Glomerular visceral epithelial cell (primary cell): ENCODE results near the gene ETNK2.
"Not testable (repeated sequence)": the region's sequence is repeated elsewhere in the genome, so short reads cannot be mapped to it uniquely, and the experiment has no call there.

Experiments used
- DNase-seq: peaks from one replicate; pipeline ENCODE4 v3.0.0-alpha.2; 2016; ENCODE audit errors: extremely low spot score

The ETNK2 gene

DNA sequence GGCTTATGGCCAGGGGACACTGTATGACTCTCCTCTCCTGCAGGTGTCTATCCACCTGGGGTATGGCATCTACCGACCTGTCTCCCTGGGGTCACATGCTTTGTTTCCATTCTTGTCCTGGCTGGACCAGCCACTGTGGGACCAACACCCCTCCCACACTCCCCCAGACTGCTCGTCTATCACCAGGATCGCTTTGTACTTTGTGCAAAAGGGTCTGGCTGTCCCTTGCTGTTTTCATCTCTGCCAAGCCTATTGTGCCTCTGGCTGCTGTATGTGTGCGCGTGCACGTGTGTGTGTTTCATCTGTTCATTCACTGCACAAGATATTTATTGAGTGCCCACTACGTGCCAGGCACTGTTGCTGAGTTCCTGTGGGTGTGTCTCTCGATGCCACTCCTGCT is 25.5 kb downstream of the ETNK2 start:
- DNase-seq = no peak

DNA sequence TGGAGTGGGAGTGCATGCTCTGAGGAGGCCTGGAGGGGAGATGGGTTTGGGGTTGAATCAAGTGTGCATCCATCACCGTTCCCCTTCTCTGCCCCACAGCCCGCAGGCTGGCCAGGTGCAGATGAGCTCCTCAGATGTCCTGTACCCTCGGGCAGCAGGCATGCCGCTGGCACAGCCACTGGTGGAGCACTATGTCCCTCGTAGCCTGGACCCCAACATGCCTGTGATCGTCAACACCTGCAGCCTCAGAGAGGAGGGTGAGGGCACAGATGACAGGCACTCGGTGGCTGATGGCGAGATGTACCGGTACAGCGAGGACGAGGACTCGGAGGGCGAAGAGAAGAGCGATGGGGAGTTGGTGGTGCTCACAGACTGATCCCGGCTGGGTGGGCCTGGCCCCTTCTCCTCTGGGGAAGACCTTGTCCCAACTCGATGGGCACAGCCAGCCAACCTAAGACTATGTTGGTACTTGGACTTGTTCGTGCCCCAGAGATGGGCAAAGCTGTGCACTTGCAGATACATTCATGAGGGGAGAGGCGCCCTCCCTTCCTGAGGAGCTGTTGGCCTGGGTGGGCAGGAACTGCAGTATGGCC is 26.0 kb downstream of the ETNK2 start:
- DNase-seq = no peak

DNA sequence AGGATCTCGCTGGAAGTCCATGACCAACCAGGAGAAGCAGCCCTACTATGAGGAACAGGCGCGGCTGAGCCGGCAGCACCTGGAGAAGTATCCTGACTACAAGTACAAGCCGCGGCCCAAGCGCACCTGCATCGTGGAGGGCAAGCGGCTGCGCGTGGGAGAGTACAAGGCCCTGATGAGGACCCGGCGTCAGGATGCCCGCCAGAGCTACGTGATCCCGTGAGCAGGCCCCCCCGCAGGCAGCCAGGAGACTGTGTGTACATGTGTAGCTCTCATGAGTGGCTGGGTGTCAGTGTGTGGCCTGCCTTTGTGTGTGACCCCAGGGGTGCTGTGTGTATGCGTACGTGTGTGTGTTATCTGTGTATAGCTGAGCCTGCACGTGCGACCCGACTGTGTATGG is 27.2 kb downstream of the ETNK2 start:
- DNase-seq = no peak

DNA sequence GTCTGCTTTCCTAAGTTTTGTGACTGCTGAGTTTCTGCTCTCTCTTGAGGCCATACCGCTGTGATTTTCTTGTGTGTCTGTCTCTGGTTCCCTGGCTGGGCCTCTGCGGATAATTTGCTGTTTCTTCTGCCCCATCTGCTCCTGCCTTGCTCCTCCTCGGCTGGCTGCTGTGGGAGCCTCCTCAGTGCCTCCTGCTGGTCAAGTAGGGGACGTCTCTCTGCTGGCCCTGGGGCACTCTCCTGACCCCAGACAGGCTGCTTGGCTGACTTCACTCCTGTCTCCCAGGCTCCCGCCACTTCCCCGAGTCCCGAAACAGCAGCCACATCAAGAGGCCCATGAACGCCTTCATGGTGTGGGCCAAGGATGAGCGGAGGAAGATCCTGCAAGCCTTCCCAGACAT is 28.5 kb downstream of the ETNK2 start:
- DNase-seq = no peak

DNA sequence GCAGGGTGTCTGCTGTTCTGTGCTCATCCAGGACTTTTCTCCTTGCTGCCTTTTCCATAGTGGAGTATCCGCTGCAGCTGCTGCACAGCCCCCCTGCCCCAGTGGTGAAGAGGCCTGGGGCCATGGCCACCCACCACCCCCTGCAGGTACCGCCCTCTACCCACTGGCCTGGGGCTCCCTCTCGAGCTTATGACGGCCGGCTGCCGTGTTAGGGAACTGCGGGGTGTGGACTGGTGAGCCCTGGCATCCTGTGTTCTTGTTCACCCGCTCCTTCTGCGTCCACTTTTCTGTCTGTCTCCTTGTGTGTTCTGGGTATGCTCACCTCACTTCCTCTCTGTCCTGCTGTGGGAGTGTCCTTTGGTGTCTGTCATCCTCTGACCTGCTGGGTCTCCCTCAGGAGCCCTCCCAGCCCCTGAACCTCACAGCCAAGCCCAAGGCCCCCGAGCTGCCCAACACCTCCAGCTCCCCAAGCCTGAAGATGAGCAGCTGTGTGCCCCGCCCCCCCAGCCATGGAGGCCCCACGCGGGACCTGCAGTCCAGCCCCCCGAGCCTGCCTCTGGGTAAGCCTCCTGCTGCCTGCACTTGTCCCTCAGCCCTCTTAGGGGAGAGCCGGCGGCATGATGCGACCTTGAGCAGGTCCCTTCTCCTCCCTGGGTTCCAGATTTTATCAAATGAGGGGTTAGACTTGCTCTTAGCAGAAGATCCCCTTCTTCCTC is 29.8 kb downstream of the ETNK2 start:
- DNase-seq = no peak

DNA sequence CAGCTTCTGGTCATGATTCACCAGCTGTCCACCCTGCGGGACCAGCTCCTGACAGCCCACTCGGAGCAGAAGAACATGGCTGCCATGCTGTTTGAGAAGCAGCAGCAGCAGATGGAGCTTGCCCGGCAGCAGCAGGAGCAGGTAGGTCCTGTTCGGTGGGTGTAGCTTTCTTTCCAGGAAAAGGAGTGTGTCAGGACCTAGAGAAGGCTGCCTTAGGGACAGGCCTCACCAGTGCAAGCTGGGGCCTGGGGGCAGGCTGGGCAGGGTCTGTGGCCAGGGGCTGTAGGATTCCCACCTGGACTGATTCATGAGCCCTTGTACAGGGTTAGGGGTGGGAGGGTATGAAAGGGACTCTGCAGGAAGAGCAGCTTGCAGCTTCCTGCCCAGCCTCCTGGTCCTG is 35.3 kb downstream of the ETNK2 start:
- DNase-seq = no peak

DNA sequence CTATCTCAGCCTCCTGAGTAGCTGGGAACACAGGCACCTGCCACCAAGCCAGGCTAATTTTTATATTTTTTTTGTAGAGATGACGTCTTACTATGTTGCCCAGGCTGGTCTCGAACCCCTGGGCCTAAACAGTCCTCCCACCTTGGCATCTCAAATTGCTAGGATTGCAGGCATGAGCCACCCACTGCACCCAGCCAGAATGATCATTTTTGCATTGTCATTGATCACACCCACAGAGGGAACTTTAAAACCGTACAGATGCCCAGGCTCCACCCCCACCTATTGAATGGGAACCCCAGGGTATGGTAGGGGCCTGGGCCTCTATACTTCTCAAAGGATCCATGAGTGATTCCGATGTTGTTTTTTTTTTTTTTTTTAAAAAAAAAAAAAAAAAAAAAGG is 36.7 kb downstream of the ETNK2 start:
- DNase-seq = no peak

DNA sequence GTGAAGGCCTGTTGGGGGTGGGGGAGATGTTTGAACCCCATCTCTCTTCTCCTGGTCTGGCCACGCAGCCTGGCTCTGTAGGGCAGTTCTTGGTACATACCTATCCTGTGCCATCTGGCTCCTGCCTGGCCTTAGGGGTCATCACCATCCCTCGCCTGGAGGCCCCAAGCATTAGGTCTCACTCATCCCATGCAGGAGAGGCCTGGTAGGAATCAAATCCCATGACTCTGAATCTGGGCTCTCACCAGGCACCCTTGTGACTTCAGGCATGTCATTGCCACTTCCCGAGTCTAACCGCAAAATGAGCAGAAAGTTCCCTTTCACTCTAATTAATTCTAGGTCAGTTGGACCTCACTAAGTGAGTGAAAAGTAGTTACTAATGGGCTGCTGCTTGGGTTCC is 37.2 kb downstream of the ETNK2 start:
- DNase-seq = no peak

DNA sequence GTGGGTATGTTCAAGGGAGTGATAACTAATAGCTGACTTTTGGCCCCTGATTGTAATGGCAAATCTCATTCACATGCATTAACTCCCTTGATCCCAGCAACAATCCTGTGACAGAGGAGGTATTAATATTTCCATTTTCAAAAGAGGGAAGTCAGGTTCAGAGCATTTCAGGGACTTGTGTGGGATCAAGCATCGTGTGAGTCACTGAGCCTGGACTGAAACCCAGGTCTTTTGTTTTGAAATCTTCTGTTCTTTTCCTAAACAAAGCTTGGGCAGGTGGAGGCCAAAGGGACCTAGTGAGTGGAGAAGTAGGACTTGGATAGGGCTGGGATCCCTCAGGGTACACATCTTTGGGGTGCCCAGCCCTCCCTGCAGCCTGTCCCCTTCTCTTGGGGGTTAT is 37.9 kb downstream of the ETNK2 start:
- DNase-seq = no peak

DNA sequence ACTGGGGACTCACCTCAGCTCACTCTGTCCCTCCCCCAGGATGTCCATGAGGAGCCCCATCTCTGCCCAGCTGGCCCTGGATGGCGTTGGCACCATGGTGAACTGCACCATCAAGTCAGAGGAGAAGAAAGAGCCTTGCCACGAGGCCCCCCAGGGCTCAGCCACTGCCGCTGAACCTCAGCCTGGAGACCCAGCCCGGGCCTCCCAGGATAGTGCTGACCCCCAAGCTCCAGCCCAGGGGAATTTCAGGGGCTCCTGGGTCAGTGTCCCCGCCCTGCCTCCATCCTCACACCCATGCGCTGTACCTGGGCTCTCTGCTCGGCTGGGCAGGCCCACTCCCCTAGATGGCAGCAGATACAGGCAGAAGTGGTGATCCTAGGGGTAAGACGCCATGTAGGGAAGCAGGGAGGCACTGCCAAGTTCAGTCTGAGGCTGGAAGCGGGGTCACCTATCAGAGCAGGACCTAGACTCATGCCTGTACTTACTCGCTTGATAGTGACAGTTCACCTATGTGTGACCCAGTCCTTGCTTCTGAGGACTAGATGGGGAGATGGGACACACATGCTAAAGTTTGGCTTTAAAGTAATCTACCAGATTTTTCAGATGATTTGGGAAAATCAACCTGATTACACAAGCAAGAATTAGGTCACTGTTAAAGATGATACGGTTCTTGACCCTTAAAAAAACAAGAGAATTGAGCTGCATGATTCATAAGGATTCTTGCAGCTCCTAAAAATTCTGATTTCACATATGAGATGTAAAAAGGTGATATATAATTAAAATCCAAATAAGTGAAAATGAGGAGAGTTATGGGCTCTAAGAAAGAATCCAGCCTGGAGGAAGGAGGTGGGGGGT is 38.7 kb downstream of the ETNK2 start:
- DNase-seq = no peak

DNA sequence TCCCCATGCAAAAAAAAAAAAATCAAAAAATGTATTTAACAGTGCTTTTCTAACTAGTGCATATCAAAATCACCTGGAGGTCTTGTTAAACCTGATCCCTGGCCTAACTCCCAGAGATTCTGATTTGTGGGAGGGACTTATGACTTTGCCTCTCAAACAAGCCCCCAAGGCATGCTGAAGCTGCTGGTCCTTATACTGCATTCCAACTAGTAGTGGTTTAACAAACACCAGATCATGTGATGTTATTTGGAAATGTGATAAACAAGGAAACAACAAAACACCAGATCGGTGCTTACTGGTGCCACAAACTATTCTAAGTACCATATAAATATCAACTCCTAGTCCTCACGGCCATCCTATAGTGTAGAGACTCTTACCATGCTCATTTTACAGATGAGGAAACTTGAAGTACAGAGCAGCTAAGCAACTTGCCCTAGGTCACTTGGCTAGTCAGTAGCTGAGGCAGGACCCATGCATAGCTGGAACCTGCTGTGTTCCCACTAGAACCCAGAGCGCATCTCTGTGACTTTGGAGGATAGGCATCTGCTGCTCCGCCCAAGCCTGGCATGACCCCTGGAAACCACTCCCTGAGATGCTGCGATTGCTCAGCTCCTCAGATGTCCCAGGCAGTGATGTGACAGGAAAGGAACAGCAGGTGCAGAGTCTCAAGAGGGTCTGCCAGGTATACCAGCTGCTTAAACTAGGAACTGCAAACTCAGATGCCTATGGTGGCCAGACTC is 40.8 kb downstream of the ETNK2 start:
- DNase-seq = no peak

DNA sequence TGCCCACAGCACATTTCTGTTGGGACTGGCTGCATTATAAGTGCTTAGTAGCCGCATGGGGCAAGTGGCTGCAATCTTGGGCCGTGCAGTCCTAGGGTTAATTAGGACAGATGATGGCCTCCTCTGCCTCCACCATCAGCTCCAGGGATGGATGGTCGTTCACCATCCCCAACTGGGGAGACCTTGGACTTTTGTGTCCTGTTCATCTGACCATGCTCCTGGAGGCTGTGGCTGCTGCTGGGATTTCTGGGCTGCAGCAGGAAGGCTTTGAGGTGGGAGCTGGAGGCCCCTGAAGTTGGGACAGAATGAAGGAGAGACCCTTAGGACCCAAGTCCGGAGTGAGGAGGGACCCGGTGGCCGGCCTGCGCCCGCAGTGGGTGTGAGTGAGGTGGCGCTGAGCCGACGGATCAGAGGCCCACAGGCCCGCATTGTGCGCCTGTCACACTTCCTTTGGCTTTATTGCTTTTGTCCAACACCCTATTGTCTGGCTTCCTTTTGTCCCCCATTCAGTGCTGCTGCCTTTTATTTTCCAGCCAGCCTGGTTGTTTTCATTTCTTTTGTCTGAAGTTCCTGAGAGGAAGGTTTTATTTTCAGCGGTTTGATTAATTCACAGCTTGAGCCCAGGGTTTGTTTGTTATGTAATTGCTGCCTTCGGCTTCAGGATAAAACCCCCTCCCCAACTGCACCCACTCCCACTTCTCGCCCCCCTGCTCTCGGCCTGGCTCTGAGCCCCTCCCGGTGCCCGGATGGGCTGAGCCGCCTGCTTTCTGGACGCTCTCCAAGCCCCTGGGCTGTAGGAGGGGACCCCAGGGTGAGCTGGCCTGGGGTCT is 43.3 kb downstream of the ETNK2 start:
- DNase-seq = no peak

DNA sequence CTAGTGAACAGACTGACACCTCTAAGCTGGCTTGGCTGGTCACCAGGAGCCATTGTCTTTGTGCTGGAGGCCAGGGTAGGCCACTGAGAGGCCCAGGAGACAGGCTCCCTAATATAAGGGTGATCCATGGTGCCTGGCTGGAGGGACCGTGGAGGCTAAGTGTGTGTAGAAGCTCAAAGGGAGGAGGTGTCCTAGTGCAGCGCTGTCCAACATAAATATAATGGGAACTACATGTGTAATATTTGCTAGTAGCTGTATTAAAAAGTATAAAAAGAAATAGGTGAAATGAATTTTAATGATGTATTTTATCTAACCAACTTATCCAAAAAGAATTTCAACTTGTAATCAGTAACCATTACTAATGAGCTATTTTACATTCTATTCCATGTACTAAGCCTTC is 44.0 kb downstream of the ETNK2 start:
- DNase-seq = no peak

DNA sequence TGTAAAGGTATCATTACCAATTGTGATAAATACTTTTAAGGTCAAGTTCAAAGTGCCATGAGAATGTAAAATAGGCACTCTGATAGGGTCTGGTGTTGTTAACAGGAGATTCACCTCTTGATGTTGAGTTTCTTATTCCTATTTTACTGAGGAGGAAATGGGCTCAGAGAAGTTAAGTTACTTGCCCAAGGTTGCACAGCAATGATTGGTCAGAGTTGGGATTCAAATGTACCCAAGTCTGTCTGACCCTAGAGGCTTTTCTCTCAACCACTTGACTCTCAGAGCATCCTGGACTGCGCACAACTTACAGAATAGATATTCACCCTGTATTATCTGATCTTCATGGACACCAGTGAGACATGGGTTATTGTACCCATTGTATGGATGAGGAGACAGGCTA is 45.0 kb downstream of the ETNK2 start:
- no peak for DNase-seq

DNA sequence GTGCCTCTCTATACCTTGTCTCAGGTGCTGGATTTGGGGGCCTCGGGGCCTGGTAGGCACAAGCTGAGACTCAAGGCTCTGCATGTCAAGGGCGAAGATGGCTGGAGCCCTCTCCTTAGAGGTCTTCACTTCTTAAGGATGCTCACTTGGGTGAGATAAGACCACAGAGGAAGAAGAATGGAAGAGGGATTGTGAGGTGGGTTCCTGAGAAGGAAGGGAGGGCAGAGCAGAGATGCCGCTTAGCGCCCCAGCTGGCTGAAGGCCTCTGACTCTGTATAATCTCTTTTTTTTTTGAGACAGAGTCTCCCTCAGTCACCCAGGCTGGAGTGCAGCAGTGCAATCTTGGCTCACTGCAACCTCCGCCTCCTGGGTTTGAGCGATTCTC is 46.7 kb downstream of the ETNK2 start:
- DNase-seq = no peak

DNA sequence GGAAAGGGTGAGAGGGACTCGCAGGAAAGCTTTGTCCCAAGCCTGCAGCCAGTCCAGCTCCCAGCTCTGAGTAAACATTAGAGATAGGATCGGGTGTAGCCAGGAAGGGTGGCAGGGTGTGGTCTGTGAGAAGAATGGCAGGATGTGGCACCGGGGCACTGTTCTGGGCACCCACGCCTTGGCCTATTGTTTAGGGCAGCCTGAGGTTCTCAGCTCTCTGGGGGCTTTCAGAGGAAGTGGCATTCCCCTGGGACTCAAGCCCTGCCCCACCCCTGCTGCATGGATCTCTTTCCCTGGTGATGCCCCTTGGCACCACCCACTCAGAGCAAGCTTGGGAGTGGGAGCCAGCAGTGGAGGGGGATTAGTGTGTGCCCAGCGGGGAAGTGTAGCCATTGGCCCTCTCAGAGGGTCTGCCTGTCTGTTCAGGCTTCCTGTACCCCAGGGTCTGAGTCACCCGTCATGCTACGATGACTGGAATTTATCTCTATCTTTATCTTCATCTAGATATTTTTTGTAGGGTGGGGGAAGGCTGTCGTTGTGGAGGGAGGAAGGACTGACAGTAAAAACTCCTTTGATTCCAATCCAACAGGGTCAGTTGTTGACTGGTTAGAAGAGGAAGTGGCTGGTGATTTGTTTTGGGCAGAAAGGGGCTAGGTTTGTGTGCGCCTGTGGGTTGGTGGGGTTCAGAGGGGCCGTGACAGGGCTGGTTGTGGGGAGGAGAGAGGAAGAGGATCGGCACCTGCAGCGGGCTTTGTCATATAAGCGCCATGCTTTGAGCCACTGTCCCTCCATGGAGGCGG is 47.3 kb downstream of the ETNK2 start:
- peak; percentile 61 for DNase-seq

DNA sequence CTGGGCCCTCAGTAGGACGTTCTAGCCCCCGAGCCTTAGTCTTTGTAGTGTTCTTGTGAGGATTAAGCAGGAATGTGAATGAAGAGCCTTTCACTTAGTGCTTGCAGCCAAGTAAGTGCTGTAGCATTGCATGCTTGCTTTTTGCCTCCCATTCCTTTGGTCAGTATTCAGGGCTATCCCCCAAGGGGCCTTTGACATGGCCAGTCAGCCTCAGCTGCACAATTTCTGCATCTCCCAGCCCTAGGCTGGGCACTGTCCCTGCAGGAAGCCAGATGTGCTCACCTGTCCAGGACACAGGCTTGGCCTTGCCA is 48.5 kb downstream of the ETNK2 start:
- no peak for DNase-seq

DNA sequence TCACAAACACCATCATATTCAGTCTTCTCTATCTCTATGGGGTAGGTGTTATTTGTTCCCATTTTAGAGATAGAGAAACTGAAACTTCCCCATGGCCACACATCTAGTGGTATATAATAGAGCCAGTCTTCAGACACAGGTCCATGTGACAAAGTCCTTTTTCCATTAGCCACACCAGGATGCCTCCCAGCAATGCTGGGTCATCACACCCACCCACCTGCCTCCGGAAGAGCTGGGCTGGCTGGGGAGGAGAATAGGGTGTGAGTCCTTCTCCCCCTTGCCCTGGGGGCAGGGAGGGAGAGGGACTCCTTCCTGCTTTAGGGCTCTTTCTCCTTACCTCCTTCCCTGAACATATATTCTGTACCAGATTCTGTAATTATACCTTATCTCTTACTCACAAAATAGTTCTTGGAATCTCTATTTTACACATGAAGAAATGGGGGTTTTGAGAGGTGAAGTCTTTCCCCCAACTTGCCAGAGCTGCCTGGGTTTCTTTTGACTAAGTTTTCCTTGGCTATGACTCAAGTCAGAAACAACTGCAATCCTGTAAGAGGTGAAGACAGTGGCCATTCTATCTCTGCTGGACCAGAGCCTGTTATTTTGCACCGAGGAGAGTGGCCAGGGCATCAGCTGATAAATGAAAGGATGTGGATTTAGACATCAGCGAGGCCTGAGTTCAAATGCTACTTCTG is 49.0 kb downstream of the ETNK2 start:
- peak; percentile 24 for DNase-seq

DNA sequence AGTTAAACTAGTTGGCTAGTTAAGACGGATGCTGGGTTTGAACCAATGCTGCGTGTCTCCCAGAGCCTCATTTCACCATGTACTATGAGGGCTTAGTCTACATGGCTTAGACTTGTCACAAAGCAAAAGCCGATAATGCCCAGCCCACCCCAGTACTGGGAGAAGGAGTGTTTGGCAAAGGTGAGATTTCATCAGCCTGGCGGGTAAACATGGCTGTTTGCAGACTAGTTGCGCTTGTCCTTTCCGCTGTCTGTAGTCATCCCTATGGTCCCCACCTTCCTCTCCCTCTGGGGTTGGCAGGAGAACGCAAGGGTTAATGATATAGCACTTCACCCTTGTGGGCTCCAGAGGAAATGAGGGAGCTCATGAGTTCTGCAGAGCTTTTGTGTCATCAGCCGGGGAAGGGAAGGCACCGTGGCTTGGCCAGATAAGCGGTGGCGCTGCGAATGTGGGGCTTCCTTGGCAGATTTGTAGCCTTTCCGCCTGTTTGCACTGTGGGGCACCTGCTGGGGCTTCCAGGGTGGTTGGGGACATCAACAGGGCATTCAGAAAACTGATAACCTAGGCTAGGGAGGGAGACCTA is 49.7 kb downstream of the ETNK2 start:
- no peak for DNase-seq

DNA sequence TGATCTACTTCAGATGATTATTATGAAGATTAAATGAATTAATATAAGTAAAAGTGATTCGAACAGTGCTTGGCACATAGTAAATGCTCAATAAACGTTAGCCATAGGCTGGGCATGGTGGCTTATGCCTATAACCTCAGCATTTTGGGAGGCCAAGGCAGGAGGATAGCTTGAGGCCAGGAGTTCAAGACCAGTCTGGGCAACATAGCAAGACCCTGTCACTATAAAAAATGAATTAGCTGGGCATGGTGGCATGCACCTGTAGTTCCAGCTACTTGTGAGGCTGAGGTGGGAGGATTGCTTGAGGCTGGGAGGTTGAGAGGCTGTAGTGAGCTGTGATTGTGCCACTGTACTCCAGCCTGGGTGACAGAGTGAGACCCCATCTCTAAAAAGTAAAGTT is 52.1 kb downstream of the ETNK2 start:
- DNase-seq = not testable (repeated sequence)
